HG03196 (cell line): ENCODE measurements around the gene ANO1.

Experiments used
- ATAC-seq: cut with Tn5 transposase; IDR thresholded peaks from one replicate; pipeline ENCODE4 v1.9.1; 2021; ENCODE audit not compliant: unreplicated experiment

ANO1 gene

GRCh38 chr11:70156291-70157037, 78.3 kb downstream of the ANO1 start:
- no peak for ATAC-seq

DNA sequence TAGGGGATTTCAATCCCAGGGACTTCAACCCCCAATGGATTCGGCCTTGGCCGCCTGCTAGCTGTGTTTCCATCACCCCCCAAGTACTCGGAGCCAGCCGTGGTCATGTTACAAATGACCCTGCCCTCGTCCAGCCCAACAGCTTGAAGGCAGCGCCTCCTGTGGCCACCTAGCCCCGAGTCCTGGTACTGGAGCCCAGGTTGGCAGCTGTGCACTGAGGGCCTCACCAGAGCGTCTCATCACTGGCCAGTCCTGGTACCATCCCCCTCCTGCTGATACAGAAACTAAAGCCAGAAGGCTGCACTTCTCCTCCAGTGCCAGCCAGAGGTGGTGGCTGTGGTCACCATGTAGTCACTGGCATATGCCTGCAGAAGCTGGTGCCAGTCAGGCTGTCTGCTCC, 80.1 kb downstream of the ANO1 start:
- no peak for ATAC-seq

- no peak for ATAC-seq
Measured at GRCh38 chr11:70158757-70159389, 80.8 kb downstream of the ANO1 start.

GRCh38 chr11:70159627-70160570, 81.8 kb downstream of the ANO1 start:
- no peak for ATAC-seq

GRCh38 chr11:70161043-70161625, 83.0 kb downstream of the ANO1 start:
- ATAC-seq: no peak

DNA sequence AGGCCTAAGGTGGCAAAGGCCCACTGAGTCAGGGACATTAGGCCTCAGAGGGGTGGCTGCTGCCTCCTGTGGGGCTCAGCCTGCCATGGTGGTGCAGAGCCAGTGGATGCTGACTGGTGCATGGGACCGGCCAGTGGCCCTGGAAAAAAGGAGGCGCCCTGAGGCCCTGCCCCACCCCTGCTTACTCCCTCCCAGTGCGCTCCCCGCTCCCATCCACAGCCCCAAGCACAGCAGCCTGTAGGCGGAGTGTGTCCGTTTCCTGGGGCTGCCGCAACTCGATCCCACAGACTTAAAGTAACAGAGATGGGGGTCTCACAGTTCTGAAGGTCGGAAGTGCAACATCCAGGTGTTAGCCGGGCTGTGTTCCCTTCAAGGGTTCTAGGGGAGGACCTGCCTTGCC, 86.6 kb downstream of the ANO1 start:
- no peak for ATAC-seq

DNA sequence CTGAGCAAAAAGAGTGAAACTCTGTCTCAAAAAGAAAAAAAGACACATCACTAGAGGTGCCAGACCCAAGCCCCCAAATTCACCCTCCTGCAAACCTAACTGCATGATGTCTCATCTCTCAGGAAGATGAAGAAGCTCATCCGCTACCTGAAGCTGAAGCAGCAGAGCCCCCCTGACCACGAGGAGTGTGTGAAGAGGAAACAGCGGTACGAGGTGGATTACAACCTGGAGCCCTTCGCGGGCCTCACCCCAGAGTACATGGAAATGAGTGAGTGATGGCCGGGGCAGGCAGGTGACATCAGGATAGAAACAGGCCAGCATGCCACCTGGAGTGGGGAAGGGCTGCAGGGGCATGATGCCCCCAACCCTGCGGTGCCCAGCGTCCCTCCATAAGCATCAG, 89.0 kb downstream of the ANO1 start:
- ATAC-seq: no peak

DNA sequence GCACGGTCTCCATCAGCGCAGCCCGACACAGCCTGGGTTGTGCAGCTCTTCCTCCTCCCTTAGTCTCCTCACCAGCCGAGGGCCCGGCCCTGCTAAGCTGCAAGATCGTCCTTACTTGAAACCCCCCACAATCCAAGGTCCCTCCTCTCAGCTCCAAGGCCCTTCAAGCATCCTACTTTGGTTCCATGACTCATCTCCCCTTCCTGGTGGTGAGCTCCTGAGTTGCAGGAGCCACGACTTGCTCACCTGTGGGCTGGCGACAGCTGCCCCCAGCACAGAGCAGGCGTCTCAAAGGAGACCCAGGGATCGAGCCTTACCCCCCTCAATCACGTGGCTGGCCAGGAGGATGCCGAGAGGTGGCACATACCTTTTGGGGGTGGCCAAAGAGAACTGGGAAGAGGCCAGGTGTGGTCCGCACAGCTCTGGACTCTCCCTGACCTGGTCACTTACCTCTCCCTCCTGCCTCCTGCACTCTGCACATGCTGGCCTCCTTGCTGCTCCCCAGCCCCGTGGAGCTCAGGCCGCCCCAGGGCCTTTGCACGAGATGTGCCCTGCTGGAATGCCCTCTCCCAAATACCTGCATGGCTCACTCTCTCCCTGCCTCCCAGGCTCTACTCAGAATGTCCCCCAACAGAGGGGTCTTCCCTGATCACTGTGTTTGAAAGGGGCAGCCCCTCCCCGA, 89.7 kb downstream of the ANO1 start:
- ATAC-seq: no peak

DNA sequence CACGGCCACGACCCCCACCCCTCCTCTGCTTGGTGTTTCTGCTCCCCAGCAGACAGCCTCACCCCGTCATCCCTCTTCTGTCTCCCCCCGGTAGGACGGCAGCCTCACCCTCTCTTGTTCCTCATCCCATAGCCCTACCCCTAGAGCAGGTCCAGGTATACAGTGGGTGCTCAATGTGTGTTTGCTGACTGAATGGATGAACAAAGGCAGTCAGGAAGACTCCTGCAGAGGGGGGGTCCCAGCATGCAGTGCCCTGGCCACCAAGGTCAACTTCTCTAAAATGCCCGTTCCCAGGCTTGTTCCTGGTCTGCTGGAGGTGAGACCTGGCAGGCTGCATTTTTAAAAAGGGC, 90.3 kb downstream of the ANO1 start:
- ATAC-seq: no peak

- no peak for ATAC-seq
Measured at GRCh38 chr11:70169127-70169526, 91.0 kb downstream of the ANO1 start.

DNA sequence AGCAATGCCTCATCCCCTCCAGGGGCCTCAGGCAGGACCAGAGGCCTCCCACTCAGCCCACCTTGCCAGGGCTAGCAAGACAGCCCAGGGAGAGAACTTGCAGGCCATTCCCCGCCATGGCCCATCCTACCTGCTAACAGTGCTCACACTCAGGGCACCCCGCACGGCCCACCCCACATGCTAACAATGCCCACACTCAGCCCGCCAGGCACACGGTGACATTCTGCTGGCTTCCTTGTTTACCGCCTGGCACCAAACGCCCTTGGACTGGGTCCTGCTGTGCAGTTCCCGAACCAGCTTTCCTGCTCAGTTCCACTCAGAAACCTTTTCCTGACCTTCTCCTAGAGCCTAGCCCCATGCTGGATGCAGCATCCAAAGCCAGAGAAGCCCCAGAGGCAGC, 91.5 kb downstream of the ANO1 start:
- ATAC-seq: no peak

- ATAC-seq: no peak
Measured at GRCh38 chr11:70170596-70171210, 92.6 kb downstream of the ANO1 start.

- no peak for ATAC-seq
Measured at GRCh38 chr11:70173018-70173417, 94.9 kb downstream of the ANO1 start.

GRCh38 chr11:70174547-70175235, 96.6 kb downstream of the ANO1 start:
- ATAC-seq: no peak

DNA sequence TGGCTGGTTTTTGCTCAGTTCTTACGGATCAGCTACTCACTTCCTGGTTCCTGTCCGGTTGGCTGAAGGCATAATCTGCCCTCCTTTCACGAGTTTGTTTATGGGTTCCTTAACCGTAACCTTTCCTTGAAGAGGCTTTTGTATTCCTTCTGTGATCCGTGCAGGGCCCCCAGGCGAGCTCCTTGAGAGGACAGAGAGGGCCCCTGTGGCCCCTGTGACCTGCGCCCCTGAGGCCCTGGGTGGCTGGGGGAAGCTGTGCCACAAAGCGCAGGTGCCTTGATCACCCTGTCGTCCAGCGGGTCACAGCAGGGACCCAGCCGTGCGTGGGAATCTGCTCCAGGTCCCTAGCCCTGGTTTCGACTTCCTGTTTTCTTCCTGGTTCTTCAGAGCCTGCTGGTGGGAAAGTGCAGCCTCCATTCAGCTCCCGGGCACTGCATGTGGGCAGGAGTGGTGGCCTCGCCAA, 97.2 kb downstream of the ANO1 start:
- no peak for ATAC-seq

- no peak for ATAC-seq
Measured at GRCh38 chr11:70176940-70177689, 99.0 kb downstream of the ANO1 start.

GRCh38 chr11:70180906-70181305, 102.8 kb downstream of the ANO1 start:
- no peak for ATAC-seq

GRCh38 chr11:70182266-70182665, 104.1 kb downstream of the ANO1 start:
- ATAC-seq: no peak

- no peak for ATAC-seq
Measured at GRCh38 chr11:70183032-70183431, 104.9 kb downstream of the ANO1 start.
